Thyroid gland (tissue), 4 donors: ENCODE results near the gene DCP2.

Experiments used
- POLR2A ChIP-seq, 2 donors: fragments of 450-650 bp; IDR thresholded peaks; one replicate each; pipeline ENCODE4 v1.6.1; 2017; ENCODE audit warnings: antibody characterized with exemption in 2 of 2, mild to moderate bottlenecking in 2 of 2, moderate library complexity in 1 of 2
- TF ChIP-seq, protein P1 (sequence below), 6 experiments: fragments of 200-600 bp in 3 of 6; fragments of 450-650 bp in 3 of 6; sonication (generic) in 3 of 6; IDR thresholded peaks; one replicate each; pipeline ENCODE4 v1.5.1; 2016 to 2019; ENCODE audit warnings: antibody characterized with exemption in 6 of 6, mild to moderate bottlenecking in 2 of 6, inconsistent platforms in 1 of 6, moderate library complexity in 1 of 6

DNA sequence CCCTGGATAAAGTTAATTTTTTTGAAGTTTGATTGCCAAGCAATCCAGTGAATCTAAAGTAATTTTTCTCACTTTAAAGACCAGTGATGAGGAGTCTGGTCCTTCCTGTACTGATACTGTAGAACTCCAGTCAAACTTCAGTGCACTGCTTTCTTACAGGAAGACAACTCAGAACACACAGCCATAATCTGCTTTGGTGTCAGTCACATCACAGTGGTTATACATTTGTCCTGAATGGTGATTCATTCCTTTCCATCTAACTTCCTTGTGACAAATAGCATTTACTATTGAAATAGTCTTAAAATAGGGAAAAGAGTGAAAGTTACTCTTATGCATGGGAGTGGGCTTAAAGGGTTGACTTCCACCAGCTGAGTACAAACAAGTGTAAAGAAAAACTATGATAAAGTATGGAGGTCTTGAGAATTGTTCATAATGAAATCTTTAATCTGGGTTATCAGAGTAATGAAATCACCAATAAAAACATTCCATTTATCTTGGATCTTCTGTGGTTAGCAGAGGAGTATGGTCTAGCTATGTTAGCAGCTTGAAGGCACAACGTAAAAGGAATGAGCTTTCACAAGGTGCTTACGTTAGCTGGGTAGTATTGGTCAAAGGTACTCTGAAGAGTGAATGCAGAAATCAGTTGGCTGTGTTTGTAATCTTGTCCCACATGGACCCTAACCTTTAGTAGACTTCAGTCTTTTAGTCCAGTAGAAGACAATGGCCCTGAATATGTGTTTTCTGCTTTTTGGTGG, 41.5 kb downstream of the DCP2 start:
- TF ChIP-seq, protein P1, sequence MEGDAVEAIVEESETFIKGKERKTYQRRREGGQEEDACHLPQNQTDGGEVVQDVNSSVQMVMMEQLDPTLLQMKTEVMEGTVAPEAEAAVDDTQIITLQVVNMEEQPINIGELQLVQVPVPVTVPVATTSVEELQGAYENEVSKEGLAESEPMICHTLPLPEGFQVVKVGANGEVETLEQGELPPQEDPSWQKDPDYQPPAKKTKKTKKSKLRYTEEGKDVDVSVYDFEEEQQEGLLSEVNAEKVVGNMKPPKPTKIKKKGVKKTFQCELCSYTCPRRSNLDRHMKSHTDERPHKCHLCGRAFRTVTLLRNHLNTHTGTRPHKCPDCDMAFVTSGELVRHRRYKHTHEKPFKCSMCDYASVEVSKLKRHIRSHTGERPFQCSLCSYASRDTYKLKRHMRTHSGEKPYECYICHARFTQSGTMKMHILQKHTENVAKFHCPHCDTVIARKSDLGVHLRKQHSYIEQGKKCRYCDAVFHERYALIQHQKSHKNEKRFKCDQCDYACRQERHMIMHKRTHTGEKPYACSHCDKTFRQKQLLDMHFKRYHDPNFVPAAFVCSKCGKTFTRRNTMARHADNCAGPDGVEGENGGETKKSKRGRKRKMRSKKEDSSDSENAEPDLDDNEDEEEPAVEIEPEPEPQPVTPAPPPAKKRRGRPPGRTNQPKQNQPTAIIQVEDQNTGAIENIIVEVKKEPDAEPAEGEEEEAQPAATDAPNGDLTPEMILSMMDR (IDR thresholded peaks at IDR 0.05): no peak
- no peak for TF ChIP-seq POLR2A (IDR thresholded peaks at IDR 0.05)
